Upper lobe of left lung (tissue), 6 donors: ENCODE measurements around the gene ARMC12. TPM values are rescaled to one million over a fixed set of nuclear protein-coding genes. Genes with fewer than 3 reads are reported as not detected.

Experiments
- ATAC-seq, 2 donors: fragments of 200-7000 bp; cut with Tn5 transposase; one replicate each; pipeline ENCODE4 v1.9.1; 2022; ENCODE audit warnings: mild to moderate bottlenecking in 2 of 2, moderate library complexity in 2 of 2; ENCODE audit not compliant: low FRiP score in 2 of 2
- DNase-seq, 2 donors: peaks; one replicate each; pipeline ENCODE4 v3.0.0-alpha.2; 2019 to 2020
- H3K27ac ChIP-seq, 4 donors: fragments of 200-600 bp; sonication (generic); one replicate each; pipeline ENCODE4 v1.5.1; 2016 to 2019
- H3K27me3 ChIP-seq, 4 donors: fragments of 200-600 bp; sonication (generic); one replicate each; pipeline ENCODE4 v1.5.1; 2017 to 2019
- H3K36me3 ChIP-seq, 4 donors: fragments of 200-600 bp; sonication (generic); one replicate each; pipeline ENCODE4 v1.5.1; 2016 to 2019
- H3K4me1 ChIP-seq, 4 donors: fragments of 200-600 bp; sonication (generic); one replicate each; pipeline ENCODE4 v1.5.1; 2018 to 2019
- H3K4me3 ChIP-seq, 4 donors: fragments of 200-600 bp; sonication (generic); one replicate each; pipeline ENCODE4 v1.5.1; 2017 to 2019; ENCODE audit warnings: mild to moderate bottlenecking in 2 of 4, moderate library complexity in 1 of 4
- H3K9me3 ChIP-seq, 4 donors: fragments of 200-600 bp; sonication (generic); one replicate each; pipeline ENCODE4 v1.5.1; 2018 to 2019
- CTCF ChIP-seq, 6 experiments: fragments of 450-650 bp in 4 of 6; fragments of 200-600 bp in 2 of 6; sonication (generic) in 2 of 6; IDR thresholded peaks; one replicate each; pipeline ENCODE4 v1.5.1; 2016 to 2019; ENCODE audit warnings: antibody characterized with exemption in 6 of 6
- EP300 ChIP-seq, 4 donors: sonication (generic); formaldehyde crosslinking; IDR thresholded peaks; one replicate each; pipeline ENCODE4 v1.5.1; 2017; ENCODE audit warnings: antibody characterized with exemption in 4 of 4, control low read depth in 2 of 4
- POLR2A ChIP-seq, 4 donors: fragments of 450-650 bp; IDR thresholded peaks; one replicate each; pipeline ENCODE4 v1.5.1; 2016 to 2017; ENCODE audit warnings: antibody characterized with exemption in 4 of 4, mild to moderate bottlenecking in 2 of 4
- POLR2AphosphoS5 ChIP-seq, 2 donors: sonication (generic); formaldehyde crosslinking; IDR thresholded peaks; one replicate each; pipeline ENCODE4 v1.5.1; 2017; ENCODE audit warnings: antibody characterized with exemption in 2 of 2
- WGBS, 2 donors: methylation state at CpG; one replicate each; pipeline ENCODE4 v1.1.5; 2017 to 2018; 5-methylcytosine and 5-hydroxymethylcytosine counted together
- total RNA-seq, 6 donors: library from RNA; depleted of rRNA in 4 of 6; stranded (reverse); fragments of >200 nt in 4 of 6; gene quantifications; one replicate each; pipeline versions ENCODE4 v1.1.0 to v1.2.1, GENCODE V29; 2016 to 2021
- donor health status: DM: no; HTN: no; CAD: no; lungs with moderate emphysema.
- donor health status: DM: no; HTN: yes; CAD: no; lungs with severe emphysema.

ARMC12 gene
- total RNA-seq, 6 donors from 2014 or later, result 0.46 to 6.3 (median 0.74) TPM; not detected in 1

GRCh38 chr6:35718375-35718736, 18.5 kb upstream of the ARMC12 start:
- Histone ChIP-seq H3K27me3 (no peaks in the 10 kb centered on the region), H3K27ac (peak overlapping the region; percentile 93 to 100 (median 96)), H3K4me1 (peaks cover 57 to 63% (median 60%) of the 10 kb centered on the region in 4 donors), H3K4me3 (no peak overlapping the region), H3K9me3 (no peaks in the 10 kb centered on the region), H3K36me3 (no peaks in the 10 kb centered on the region)
- DNase-seq (no peak), ATAC-seq (no peak)
- WGBS, 2 donors, result 69 to 90% methylated on average over 4 of the region's 4 CpGs
- no peak for TF ChIP-seq POLR2A (IDR thresholded peaks at IDR 0.05)

- Histone ChIP-seq H3K27me3 (no peaks in the 10 kb centered on the region), H3K9me3 (no peaks in the 10 kb centered on the region), H3K27ac (peak overlapping the region; percentile 93 to 100 (median 96)), H3K36me3 (no peaks in the 10 kb centered on the region), H3K4me3 (peak overlapping the region in 1 of 4 donors; percentile 41), H3K4me1 (peaks cover 63 to 69% (median 66%) of the 10 kb centered on the region in 4 donors)
- ATAC-seq, result no peak
- no peak for TF ChIP-seq POLR2A (IDR thresholded peaks at IDR 0.05)
- TF ChIP-seq EP300 (IDR thresholded peaks at IDR 0.05), result no peak
- no peak for TF ChIP-seq POLR2AphosphoS5 (IDR thresholded peaks at IDR 0.05)
- TF ChIP-seq CTCF (IDR thresholded peaks at IDR 0.05), result no peak
- DNase-seq, result no peak
- 62 to 63% methylated on average over 2 of the region's 2 CpGs for WGBS, 2 donors
Measured at GRCh38 chr6:35718911-35719381, 17.9 kb upstream of the ARMC12 start.

GRCh38 chr6:35719404-35719829, 17.4 kb upstream of the ARMC12 start:
- no peaks in the 10 kb centered on the region for H3K9me3 ChIP-seq
- no peak for DNase-seq
- TF ChIP-seq EP300 (IDR thresholded peaks at IDR 0.05) (peak in 2 of 4 donors; percentile 64 to 67), CTCF (IDR thresholded peaks at IDR 0.05) (no peak), POLR2A (IDR thresholded peaks at IDR 0.05) (no peak)
- peaks cover 68 to 74% (median 70%) of the 10 kb centered on the region in 4 donors for H3K4me1 ChIP-seq
- peak overlapping the region; percentile 17 to 43 (median 32) for H3K4me3 ChIP-seq
- no peaks in the 10 kb centered on the region for H3K27me3 ChIP-seq
- H3K27ac ChIP-seq, result peak overlapping the region; percentile 93 to 100 (median 96)
- peak in 1 of 2 donors; percentile 3 for ATAC-seq
- H3K36me3 ChIP-seq, result no peaks in the 10 kb centered on the region
- 41 to 49% methylated on average over 5 of the region's 5 CpGs for WGBS, 2 donors

GRCh38 chr6:35719830-35720733, 16.8 kb upstream of the ARMC12 start:
- Histone ChIP-seq H3K36me3 (no peaks in the 10 kb centered on the region), H3K4me3 (peak overlapping the region; percentile 17 to 43 (median 32)), H3K9me3 (no peaks in the 10 kb centered on the region), H3K27me3 (no peaks in the 10 kb centered on the region), H3K4me1 (peaks cover 74 to 80% (median 77%) of the 10 kb centered on the region in 4 donors), H3K27ac (peak overlapping the region; percentile 93 to 100 (median 96))
- ATAC-seq, result peak; percentile 64 to 74
- TF ChIP-seq CTCF (IDR thresholded peaks at IDR 0.05), result no peak
- peak in 2 of 4 donors; percentile 11 to 65 for TF ChIP-seq POLR2A (IDR thresholded peaks at IDR 0.05)
- TF ChIP-seq POLR2AphosphoS5 (IDR thresholded peaks at IDR 0.05), result peak; percentile 87 to 90
- peak in 2 of 4 donors; percentile 95 to 96 for TF ChIP-seq EP300 (IDR thresholded peaks at IDR 0.05)
- peak in 1 of 2 donors; percentile 71 for DNase-seq
- 13 to 28% methylated on average over 17 to 21 of the region's 21 CpGs for WGBS, 2 donors

- no peak for ATAC-seq
- Histone ChIP-seq H3K27me3 (no peaks in the 10 kb centered on the region), H3K36me3 (no peaks in the 10 kb centered on the region), H3K27ac (peak overlapping the region in 3 of 4 donors; percentile 53 to 100 (median 99)), H3K4me1 (peaks cover 95 to 100% (median 98%) of the 10 kb centered on the region in 4 donors), H3K9me3 (no peaks in the 10 kb centered on the region), H3K4me3 (no peak overlapping the region)
- peak in 1 of 4 donors; percentile 35 for TF ChIP-seq EP300 (IDR thresholded peaks at IDR 0.05)
- no peak for TF ChIP-seq CTCF (IDR thresholded peaks at IDR 0.05)
- TF ChIP-seq POLR2AphosphoS5 (IDR thresholded peaks at IDR 0.05), result peak; percentile 6 to 9
- WGBS, 2 donors, result 80 to 82% methylated on average over 8 to 10 of the region's 10 CpGs
- DNase-seq, result no peak
Measured at GRCh38 chr6:35722121-35722761, 14.6 kb upstream of the ARMC12 start.
